Measurements from ENCODE around the gene FBRS. TPM values are rescaled to one million over a fixed set of nuclear protein-coding genes. Genes with fewer than 3 reads are reported as not detected.

Gene FBRS
- total and polyA plus RNA-seq, 2 of the 8 experiments (the other 6 are each of a cell fraction or from before 2014, with no cell fraction given) = 2.4 to 13.9 TPM

DNA sequence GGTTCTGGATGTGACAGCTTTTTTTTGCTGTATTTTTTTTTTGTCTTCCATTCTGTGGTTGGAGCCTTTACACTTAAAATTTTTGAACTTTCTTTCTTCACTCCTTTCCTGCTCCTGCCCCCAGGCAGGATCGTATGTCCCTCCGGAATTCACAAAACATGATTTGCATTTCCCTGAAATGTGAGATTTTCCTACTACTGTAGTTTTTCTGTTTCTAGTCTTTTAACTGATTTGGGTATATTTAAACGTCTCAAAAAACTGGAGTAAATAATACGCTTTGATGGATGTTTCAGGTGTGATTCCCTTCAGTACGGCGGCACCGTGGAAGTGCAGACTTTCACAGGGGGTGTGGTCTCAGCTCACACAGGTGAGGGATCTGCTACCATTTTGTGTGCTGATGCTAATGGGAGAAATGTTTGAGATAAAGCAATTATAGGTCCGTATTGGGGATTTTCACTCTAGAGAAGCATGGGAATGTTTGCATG is 41.4 kb downstream of the FBRS start:
- CTCF ChIA-PET (ENCODE audit: partially characterized antibody) = interaction anchor here (0.5 to 0.6 kb wide), 2 partner anchors 42 to 290 kb away, joined by 3 to 4 read pairs; no protein-coding TSS in a partner anchor
- Histone ChIP-seq H3K4me3 (ENCODE audit: extremely low read depth in 1 of 4, insufficient read depth in 2 of 4, low read depth in 3 of 4, low read length in 4 of 4) (peak overlapping the region; percentile 72 to 97 (median 86)), H3K23me2 (ENCODE audit: low read depth, low read length) (peaks cover 5% of the 10 kb centered on the region), H2BK15ac (ENCODE audit: low read length) (no peak overlapping the region), H3K79me2 (ENCODE audit: control insufficient read depth in 1 of 2, insufficient read depth in 2 of 2, low read length in 2 of 2) (peaks cover 0 to 27% of the 10 kb centered on the region in 2 experiments; a peak in 3 of 4 replicates), H3K4me2 (ENCODE audit: insufficient read depth in 1 of 2, low read depth in 2 of 2, low read length in 2 of 2) (peak overlapping the region; percentile 76 to 77), H2AFZ (ENCODE audit: low read length) (no peak overlapping the region), H4K5ac (ENCODE audit: insufficient read length, low read depth, low read length) (no peak overlapping the region), H2AK5ac (ENCODE audit: low read depth, low read length) (no peak overlapping the region), H3K4ac (replicated peaks; ENCODE audit: insufficient read length, low read depth, low read length) (no peak overlapping the region), H3K9ac (replicated peaks in 1 of 4; ENCODE audit: extremely low read depth in 1 of 4, low read depth in 3 of 4, low read length in 3 of 4) (peak overlapping the region in 1 of 4 experiments; percentile 61; a peak in 4 of 7 replicates), H2BK5ac (ENCODE audit: low read depth, low read length) (0 out of 2 replicates have a peak overlapping the region, but pooled peaks have one; percentile 100), H3K18ac (ENCODE audit: extremely low read depth, low read length) (no peak overlapping the region), H3K56ac (replicated peaks; ENCODE audit: insufficient read length, low read depth, low read length) (no peak overlapping the region), H2BK120ac (replicated peaks; ENCODE audit: low read depth, low read length) (no peak overlapping the region), H2BK20ac (ENCODE audit: low read length) (no peak overlapping the region), H3K79me1 (ENCODE audit: low read depth, low read length) (peaks cover 6% of the 10 kb centered on the region; the same call in 1 of the 2 replicates), H4K20me1 (replicated peaks in 1 of 2; ENCODE audit: control insufficient read depth in 1 of 2, insufficient read depth in 2 of 2, low read length in 2 of 2) (peaks cover 5 to 19% of the 10 kb centered on the region in 2 experiments), H4K8ac (ENCODE audit: extremely low read depth, insufficient read depth, low read length) (no peak overlapping the region), H4K91ac (replicated peaks; ENCODE audit: insufficient read length, low read length) (no peak overlapping the region), H3K36me3 (ENCODE audit: control insufficient read depth in 2 of 4, insufficient read depth in 4 of 4, low read length in 3 of 4) (peaks cover 12 to 27% (median 22%) of the 10 kb centered on the region in 4 experiments), H3K14ac (ENCODE audit: insufficient read length) (no peak overlapping the region), H3K4me1 (replicated peaks in 1 of 4; ENCODE audit: control insufficient read depth in 3 of 4, insufficient read depth in 4 of 4, low read length in 3 of 4) (peaks cover 0 to 4% (median 3%) of the 10 kb centered on the region in 4 experiments; a peak in 5 of 7 replicates), H3K27me3 (replicated peaks in 1 of 4; ENCODE audit: control insufficient read depth in 3 of 4, extremely low read depth in 1 of 4, insufficient read depth in 3 of 4, low read length in 3 of 4) (peaks cover 8 to 24% (median 18%) of the 10 kb centered on the region in 4 experiments), H3K23ac (ENCODE audit: insufficient read length) (no peak overlapping the region), H2BK12ac (ENCODE audit: low read depth, low read length) (no peak overlapping the region), H3K27ac (ENCODE audit: low read depth, low read length) (no peak overlapping the region), H3K9me3 (ENCODE audit: insufficient read depth in 2 of 2, low read depth in 1 of 2, low read length in 1 of 2) (no peaks in the 10 kb centered on the region)
- POLR2A ChIA-PET (ENCODE audit: partially characterized antibody) = interaction anchor here (1.1 to 4.7 kb wide), 6 partner anchors 11 to 49 kb away, joined by 4 to 26 read pairs (median 14); partner anchors contain the start of genes FBRS and PHKG2
- DNase-seq (ENCODE audit: low read depth in 1 of 2, low spot score in 2 of 2) (no peak), FAIRE-seq (no peak)
- 74% methylated on average over 8 of the region's 8 CpGs; no CpG with 5 or more reads in 1 of the 2 experiments for WGBS, 2 experiments (ENCODE audit: extremely low coverage in 1 of 2, insufficient coverage in 1 of 2, insufficient read length in 1 of 2, insufficient replicate concordance in 2 of 2, low coverage in 1 of 2, low lambda C conversion rate in 2 of 2, missing lambda C conversion rate in 1 of 2)
- TF ChIP-seq GABPA (IDR thresholded peaks at IDR 0.05; ENCODE audit: borderline replicate concordance, insufficient read depth, low read length) (no peak), SP1 (IDR thresholded peaks at IDR 0.05; ENCODE audit: low read depth, low read length) (no peak), GTF2F1 (IDR thresholded peaks at IDR 0.05; ENCODE audit: borderline replicate concordance, low read depth, low read length) (no peak), RAD21 (IDR thresholded peaks at IDR 0.05 in 1 of 2, conservative IDR thresholded peaks at IDR 0.05 in 1 of 2; ENCODE audit: low read depth in 2 of 2, low read length in 2 of 2) (no peak), SIN3A (conservative IDR thresholded peaks at IDR 0.05 in 1 of 2, IDR thresholded peaks at IDR 0.05 in 1 of 2; ENCODE audit: low read depth in 1 of 2, low read length in 2 of 2) (no peak), TAF7 (optimal IDR thresholded peaks at IDR 0.05; ENCODE audit: borderline replicate concordance, low read depth, low read length) (no peak), SIRT6 (IDR thresholded peaks at IDR 0.05; ENCODE audit: low read length) (no peak), YY1 (IDR thresholded peaks at IDR 0.05; ENCODE audit: low read depth, low read length) (no peak), NANOG (IDR thresholded peaks at IDR 0.05; ENCODE audit: insufficient read depth, low read depth, low read length, poor library complexity, severe bottlenecking) (no peak), EP300 (IDR thresholded peaks at IDR 0.05; ENCODE audit: borderline replicate concordance in 1 of 2, low read depth in 2 of 2, low read length in 2 of 2) (no peak), TAF1 (IDR thresholded peaks at IDR 0.05; ENCODE audit: low read depth, low read length) (no peak), KDM5A (IDR thresholded peaks at IDR 0.05; ENCODE audit: low read length) (no peak)
